HG03045 (cell line): Measurements from ENCODE around the gene GREB1.

Experiments
- ATAC-seq: cut with Tn5 transposase; IDR thresholded peaks from one replicate; pipeline ENCODE4 v1.9.1; 2021; ENCODE audit warnings: mild to moderate bottlenecking, moderate library complexity; ENCODE audit not compliant: unreplicated experiment

GREB1 gene

DNA sequence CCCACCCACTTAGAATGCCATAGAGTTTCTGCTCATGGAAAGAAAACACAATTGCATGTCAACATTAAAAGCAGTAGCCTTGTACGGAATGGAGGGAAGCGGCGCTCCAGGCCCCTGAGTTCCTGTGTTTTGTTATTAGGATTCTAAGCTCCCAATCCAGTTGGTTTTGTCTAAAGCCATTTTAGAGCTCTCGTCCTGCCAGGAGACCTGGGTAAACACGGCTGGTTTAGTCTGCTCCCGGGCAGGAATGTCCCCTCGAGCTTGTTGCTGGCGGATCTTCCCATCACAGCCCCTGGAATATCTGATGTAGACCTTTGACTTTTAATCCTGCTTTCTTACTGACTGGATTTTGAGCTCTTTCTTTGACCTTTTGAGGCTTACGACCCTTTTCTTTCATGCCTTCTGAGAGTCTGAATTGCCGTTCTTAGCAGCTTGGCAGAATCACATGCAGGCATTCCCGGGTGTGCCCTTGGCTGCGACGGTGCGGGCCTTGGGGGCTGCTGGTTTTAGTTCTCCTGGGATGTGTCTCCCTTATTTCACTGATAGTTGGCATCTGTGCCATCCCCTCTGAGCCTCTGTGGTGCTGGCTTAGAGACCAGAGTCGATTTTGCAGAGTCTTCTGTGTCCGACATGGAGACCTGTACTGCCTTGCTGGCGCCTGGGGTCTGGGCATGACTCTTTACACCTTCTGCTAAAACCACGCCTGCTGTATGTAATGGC is 25.4 kb downstream of the GREB1 start:
- no peak for ATAC-seq

- no peak for ATAC-seq
Observed at GRCh38 chr2:11559786-11560155, 25.9 kb downstream of the GREB1 start.

- no peak for ATAC-seq
Observed at GRCh38 chr2:11560806-11561205, 27.0 kb downstream of the GREB1 start.

DNA sequence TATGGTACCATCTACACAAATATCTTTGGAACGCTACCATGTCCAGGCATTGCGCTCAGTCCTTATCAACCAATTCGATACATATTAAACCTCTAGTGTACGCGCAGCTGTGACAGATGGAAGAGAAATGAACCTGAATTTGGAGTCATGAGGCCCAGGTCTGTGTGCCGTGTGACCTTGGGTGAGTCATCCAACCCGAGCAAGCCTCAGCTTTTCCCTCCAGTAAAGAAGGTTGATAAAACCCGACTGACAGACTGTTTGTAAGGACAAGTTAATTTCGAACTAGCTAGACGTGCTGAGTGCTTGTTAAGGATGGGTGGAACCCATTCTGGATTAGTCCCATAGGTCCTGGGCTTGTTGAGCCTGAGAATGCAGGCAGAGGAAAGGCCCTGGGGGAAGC is 28.2 kb downstream of the GREB1 start:
- no peak for ATAC-seq

GRCh38 chr2:11562476-11562875 is 28.6 kb downstream of the GREB1 start:
- no peak for ATAC-seq

GRCh38 chr2:11563784-11564666 is 30.2 kb downstream of the GREB1 start:
- ATAC-seq: no peak

DNA sequence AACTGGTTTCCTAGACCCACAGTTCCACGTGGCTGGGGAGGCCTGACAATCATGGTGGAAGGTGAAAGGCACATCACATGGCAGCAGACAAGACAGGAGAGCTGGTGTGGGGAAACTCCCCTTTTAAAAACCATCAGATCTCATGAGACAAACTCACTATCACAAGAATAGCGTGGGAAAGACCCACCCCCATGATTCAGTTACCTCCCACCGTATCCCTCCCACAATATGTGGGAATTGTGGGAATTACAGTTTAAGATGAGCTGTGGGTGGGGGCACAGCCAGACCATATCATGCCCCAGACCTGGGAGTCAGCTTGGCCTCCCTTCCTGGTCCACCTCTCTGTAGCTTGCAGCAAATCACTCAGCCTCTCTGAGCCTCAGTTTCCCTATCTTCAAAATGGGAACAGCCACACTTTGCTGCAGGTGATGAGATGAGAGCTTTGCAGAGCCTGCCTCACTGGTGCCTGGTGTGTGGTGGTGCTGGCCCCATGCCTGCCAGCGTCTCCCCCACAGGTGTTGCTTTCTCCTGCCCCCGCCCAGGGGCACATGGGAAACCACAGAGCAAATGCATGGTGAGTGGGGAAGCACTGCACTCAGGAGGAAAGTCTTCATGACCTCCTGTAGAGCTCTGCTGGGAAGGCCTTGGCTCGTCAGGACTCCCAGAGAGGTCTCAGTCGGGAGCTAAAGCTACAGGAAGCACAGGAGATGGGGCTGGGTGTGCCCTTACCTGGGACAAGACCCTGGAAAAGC is 31.1 kb downstream of the GREB1 start:
- no peak for ATAC-seq

DNA sequence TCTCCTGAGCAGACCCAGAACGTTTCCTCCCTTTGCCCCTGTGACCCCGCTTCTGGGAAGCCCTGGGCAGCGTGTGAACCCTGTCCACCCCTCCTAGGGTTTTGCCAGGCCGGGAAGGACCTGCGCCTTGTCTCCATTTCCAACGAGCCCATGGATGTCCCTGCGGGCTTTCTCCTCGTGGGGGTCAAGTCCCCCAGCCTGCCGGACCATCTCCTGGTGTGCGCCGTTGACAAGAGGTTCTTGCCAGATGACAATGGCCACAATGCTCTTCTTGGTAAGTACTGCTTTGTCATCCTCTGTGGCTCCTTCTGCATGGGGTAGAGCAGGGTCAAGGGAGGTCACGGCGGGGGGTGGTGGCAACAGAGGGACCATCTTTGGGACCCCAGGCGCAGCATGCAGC is 32.5 kb downstream of the GREB1 start:
- ATAC-seq: no peak

GRCh38 chr2:11567631-11568031 is 33.8 kb downstream of the GREB1 start:
- no peak for ATAC-seq

DNA sequence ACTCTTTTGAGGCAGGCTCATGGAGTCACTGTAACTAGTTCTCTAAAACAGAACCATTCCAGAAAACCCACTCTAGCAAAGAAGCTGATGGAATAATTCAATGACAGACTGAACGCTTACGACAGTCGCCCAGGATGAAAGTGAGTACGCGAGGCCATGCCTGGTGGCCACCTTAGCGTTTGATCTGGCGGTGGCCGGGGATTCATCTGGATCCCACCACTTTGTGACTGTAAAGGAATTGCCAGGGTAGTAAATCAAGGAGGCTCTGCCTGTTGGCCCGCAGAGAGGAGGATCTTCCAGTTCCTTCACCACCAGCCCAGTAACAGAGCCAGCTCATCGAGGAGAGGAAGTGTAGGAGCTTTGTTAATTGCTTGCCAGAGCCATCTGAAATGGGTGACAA is 34.6 kb downstream of the GREB1 start:
- no peak for ATAC-seq

DNA sequence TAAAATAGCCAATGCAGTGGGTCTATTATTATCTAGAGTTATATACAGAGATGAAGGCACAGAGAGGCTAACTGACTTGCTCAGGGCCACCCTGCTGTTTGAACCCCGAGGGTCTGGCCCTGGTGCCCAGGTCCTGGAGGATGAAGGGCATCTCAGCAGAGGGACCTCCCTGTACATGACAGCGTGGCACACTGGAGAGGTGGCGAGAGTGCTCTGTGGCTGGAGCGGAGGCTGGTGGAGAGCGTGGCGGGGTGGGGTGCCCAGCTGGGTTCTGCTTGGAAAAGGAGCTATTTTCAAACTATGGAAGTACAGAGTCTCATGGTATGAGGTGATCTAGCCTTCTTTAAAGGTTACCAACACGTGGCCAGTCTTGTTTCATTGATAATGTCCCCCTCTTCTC is 35.8 kb downstream of the GREB1 start:
- ATAC-seq: no peak

- no peak for ATAC-seq
Observed at GRCh38 chr2:11571170-11571569, 37.3 kb downstream of the GREB1 start.

GRCh38 chr2:11572996-11573395 is 39.2 kb downstream of the GREB1 start:
- ATAC-seq: no peak

DNA sequence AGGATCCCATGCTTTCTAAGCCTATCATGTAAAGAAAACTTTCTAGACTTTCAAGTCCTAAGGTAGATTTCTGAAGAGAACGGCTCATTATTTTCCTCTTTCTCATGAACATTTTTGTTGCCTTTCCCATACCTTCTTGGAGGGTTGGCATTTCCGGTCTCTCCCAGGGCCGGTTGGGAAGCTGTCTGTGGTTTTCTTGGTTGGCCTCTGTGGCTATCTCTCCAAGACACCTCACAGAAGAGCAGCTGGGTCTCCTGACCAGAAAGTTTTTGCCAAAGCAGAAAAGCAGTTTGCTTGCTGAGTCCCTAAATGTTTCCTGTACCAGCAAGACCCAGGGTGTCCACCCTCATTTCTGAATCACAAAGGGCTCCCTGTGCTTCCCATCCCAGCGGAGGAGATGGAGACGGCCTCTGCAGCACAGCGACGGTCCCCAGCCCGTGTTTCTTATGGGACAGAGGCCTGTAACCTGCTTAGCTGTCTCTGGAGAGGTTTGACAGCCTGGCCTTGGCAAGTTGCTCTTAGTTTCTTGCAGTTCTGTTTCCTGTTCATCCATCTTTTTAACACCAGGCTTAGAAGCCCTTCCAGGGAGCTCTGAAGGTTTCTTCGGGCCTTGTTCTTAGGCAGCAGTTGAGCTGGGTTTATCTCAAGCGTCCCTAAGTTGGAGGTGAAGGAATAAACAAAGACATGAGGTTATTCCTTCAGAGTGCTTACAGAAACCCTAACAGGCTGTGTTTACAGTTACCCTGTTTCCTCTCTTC is 39.8 kb downstream of the GREB1 start:
- ATAC-seq: no peak

- ATAC-seq: no peak
Observed at GRCh38 chr2:11574176-11575046, 40.6 kb downstream of the GREB1 start.

GRCh38 chr2:11576398-11576797 is 42.6 kb downstream of the GREB1 start:
- no peak for ATAC-seq

GRCh38 chr2:11577101-11577883 is 43.4 kb downstream of the GREB1 start:
- ATAC-seq: no peak

DNA sequence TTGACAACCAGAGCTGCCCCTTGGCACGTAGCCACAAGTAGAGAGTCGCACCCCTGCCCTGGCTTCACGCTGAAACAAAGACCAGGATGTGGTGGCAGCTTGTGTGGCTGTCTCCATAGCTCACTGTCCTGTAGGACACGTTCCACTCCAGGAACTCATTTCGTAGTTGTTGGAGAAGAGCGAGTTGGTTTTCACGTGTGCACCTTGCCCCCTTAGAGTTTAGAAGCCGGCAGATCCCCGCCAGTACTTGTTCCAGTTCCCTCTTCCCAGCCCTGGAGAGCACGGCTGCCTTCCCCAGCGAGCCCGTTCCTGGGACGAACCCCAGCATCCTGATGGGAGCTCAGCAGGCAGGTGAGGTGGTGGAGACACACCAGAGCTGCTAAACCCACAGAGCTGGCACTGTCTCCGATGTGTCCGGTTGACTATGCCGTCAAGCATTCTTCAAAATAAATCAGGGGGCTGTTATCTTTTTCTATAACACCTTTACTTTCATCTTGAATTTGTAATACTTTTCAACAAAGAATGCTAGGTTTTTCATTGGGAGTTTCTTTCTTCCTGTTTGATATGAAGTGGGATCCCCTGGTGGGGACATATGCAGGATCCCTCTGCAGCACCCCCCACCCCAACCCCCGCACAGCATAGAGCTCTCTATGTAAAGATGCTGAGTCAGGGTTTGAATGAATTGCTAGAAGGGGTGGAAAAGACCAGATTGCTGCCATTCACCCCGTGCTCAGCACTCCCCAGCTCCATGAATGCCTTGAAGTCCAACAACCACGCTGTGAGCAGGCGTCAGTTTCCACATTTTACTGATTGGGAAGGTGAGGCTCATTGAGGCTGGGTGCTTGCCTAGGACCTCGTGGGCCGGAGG is 44.5 kb downstream of the GREB1 start:
- ATAC-seq: no peak
